ENCODE data around the gene EMP3. TPM values are rescaled to one million over a fixed set of nuclear protein-coding genes. Genes with fewer than 3 reads are reported as not detected.

EMP3 gene
- total RNA-seq, 1 experiment from 2014 or later: 92.9 TPM

- TF ChIP-seq ATF3 (IDR thresholded peaks at IDR 0.05) (no peak), YY1 (IDR thresholded peaks at IDR 0.05; ENCODE audit: extremely low read depth, insufficient replicate concordance, low read depth, low read length) (no peak), ZFX (IDR thresholded peaks at IDR 0.05) (no peak), RAD21 (IDR thresholded peaks at IDR 0.05; ENCODE audit: low read depth) (no peak)
Measured at GRCh38 chr19:48283908-48284307, 41.4 kb upstream of the EMP3 start (continued).

GRCh38 chr19:48284896-48285295 lies 40.5 kb upstream of the EMP3 start:
- Histone ChIP-seq H3K9me2 (ENCODE audit: insufficient read depth) (no peaks in the 10 kb centered on the region), H4K20me1 (ENCODE audit: insufficient read depth) (no peaks in the 10 kb centered on the region), H3K9ac (ENCODE audit: low read length) (no peak overlapping the region), H3K27me3 (ENCODE audit: insufficient read depth, low read length) (no peaks in the 10 kb centered on the region), H3K9me3 (ENCODE audit: control insufficient read depth in 1 of 2, insufficient read depth in 1 of 2, low read depth in 1 of 2, low read length in 2 of 2) (peaks cover 16 to 20% of the 10 kb centered on the region in 2 experiments; a peak in 3 of 4 replicates), H3K27ac (ENCODE audit: low read depth, low read length) (no peak overlapping the region), H2AFZ (ENCODE audit: low read depth, low read length, poor library complexity, severe bottlenecking) (no peak overlapping the region), H3K4me3 (replicated peaks in 1 of 2; ENCODE audit: low read depth in 1 of 2, low read length in 2 of 2) (no peak overlapping the region), H3K4me1 (ENCODE audit: control insufficient read depth in 1 of 2, insufficient read depth in 2 of 2, low read length in 2 of 2) (no peaks in the 10 kb centered on the region), H3K79me2 (ENCODE audit: insufficient read depth, low read length) (no peaks in the 10 kb centered on the region), H3K4me2 (ENCODE audit: low read length) (no peak overlapping the region), H3K36me3 (ENCODE audit: control insufficient read depth in 1 of 2, insufficient read depth in 2 of 2, low read length in 2 of 2) (peaks cover 10 to 29% of the 10 kb centered on the region in 2 experiments; a peak in 2 of 4 replicates)
- ATAC-seq (no peak), DNase-seq (ENCODE audit: low read depth, low spot score) (no peak)
- BruUV-seq (replicated peaks): no TSS peak
- no peak for TF ChIP-seq EZH2phosphoT487 (IDR thresholded peaks at IDR 0.05; ENCODE audit: borderline replicate concordance)
- TF ChIP-seq ELF1 (IDR thresholded peaks at IDR 0.05; ENCODE audit: borderline replicate concordance, low read depth): no peak
- no peak for TF ChIP-seq EGR1 (IDR thresholded peaks at IDR 0.05; ENCODE audit: low read depth)
- ChIA-PET POLR2A (no interaction called here), RAD21 (ENCODE audit: low non-redundant PET in 1 of 2, low total read pairs in 2 of 2, uncharacterized antibody in 2 of 2, unreplicated experiment in 2 of 2) (no interaction called here), CTCF (no interaction called here)
- intact Hi-C loops (cut with micrococcal nuclease): no loop called here

GRCh38 chr19:48287748-48288147 lies 37.6 kb upstream of the EMP3 start:
- DNase-seq (ENCODE audit: low read depth, low spot score) (no peak), ATAC-seq (no peak)
- no peaks in the 10 kb centered on the region for H4K20me1 ChIP-seq (ENCODE audit: insufficient read depth)
- no peak overlapping the region for H3K27ac ChIP-seq (ENCODE audit: low read depth, low read length)
- H3K4me1 ChIP-seq (ENCODE audit: control insufficient read depth in 1 of 2, insufficient read depth in 2 of 2, low read length in 2 of 2): peaks cover 0 to 16% of the 10 kb centered on the region in 2 experiments; a peak in 3 of 4 replicates
- no peaks in the 10 kb centered on the region for H3K27me3 ChIP-seq (ENCODE audit: insufficient read depth, low read length)
- H3K4me2 ChIP-seq (ENCODE audit: low read length): no peak overlapping the region
- no peaks in the 10 kb centered on the region for H3K79me2 ChIP-seq (ENCODE audit: insufficient read depth, low read length)
- intact Hi-C loops (cut with micrococcal nuclease): no loop called here
- CTCF ChIA-PET: no interaction called here
- no peak overlapping the region for H3K9ac ChIP-seq (ENCODE audit: low read length)
- peaks cover 10 to 27% of the 10 kb centered on the region in 2 experiments; a peak in 2 of 4 replicates for H3K36me3 ChIP-seq (ENCODE audit: control insufficient read depth in 1 of 2, insufficient read depth in 2 of 2, low read length in 2 of 2)
- peaks cover 15 to 20% of the 10 kb centered on the region in 2 experiments; a peak in 3 of 4 replicates for H3K9me3 ChIP-seq (ENCODE audit: control insufficient read depth in 1 of 2, insufficient read depth in 1 of 2, low read depth in 1 of 2, low read length in 2 of 2)
- POLR2A ChIA-PET: interaction anchor here (0.6 kb wide), 1 partner anchor 488 kb away, joined by 3 read pairs; no protein-coding TSS in a partner anchor
- H3K4me3 ChIP-seq (replicated peaks in 1 of 2; ENCODE audit: low read depth in 1 of 2, low read length in 2 of 2): no peak overlapping the region
- RAD21 ChIA-PET (ENCODE audit: low non-redundant PET in 1 of 2, low total read pairs in 2 of 2, uncharacterized antibody in 2 of 2, unreplicated experiment in 2 of 2): no interaction called here
- no TSS peak for BruUV-seq (replicated peaks)
- H3K9me2 ChIP-seq (ENCODE audit: insufficient read depth): no peaks in the 10 kb centered on the region
- no peak overlapping the region for H2AFZ ChIP-seq (ENCODE audit: low read depth, low read length, poor library complexity, severe bottlenecking)
- TF ChIP-seq CEBPB (IDR thresholded peaks at IDR 0.05; ENCODE audit: low read depth) (no peak), EZH2phosphoT487 (IDR thresholded peaks at IDR 0.05; ENCODE audit: borderline replicate concordance) (no peak), SP1 (IDR thresholded peaks at IDR 0.05; ENCODE audit: low read depth) (no peak), SIN3A (IDR thresholded peaks at IDR 0.05; ENCODE audit: low read depth) (no peak), YY1 (IDR thresholded peaks at IDR 0.05; ENCODE audit: extremely low read depth, insufficient replicate concordance, low read depth, low read length) (no peak), CTCF (IDR thresholded peaks at IDR 0.05 in 2 of 3, conservative IDR thresholded peaks at IDR 0.05 in 1 of 3; ENCODE audit: borderline replicate concordance in 1 of 3, insufficient read depth in 1 of 3, low read depth in 2 of 3, low read length in 2 of 3) (no peak), EGR1 (IDR thresholded peaks at IDR 0.05; ENCODE audit: low read depth) (no peak), POLR2AphosphoS5 (IDR thresholded peaks at IDR 0.05; ENCODE audit: low read depth, low read length) (no peak), TCF7L2 (IDR thresholded peaks at IDR 0.05; ENCODE audit: borderline replicate concordance, extremely low read depth, insufficient read depth, insufficient read length) (no peak), CBX3 (IDR thresholded peaks at IDR 0.05; ENCODE audit: low read depth) (no peak), POLR2A (IDR thresholded peaks at IDR 0.05; ENCODE audit: borderline replicate concordance, extremely low read depth, insufficient read depth, insufficient read length) (no peak), SRF (IDR thresholded peaks at IDR 0.05; ENCODE audit: low read depth) (no peak)

All from HCT116 (cell line).